Calu3 (cell line): Measurements from ENCODE around the gene PCYT1A. TPM values are rescaled to one million over a fixed set of nuclear protein-coding genes. Genes with fewer than 3 reads are reported as not detected.

Experiments
- BruUV-seq: library from RNA; stranded (reverse); fragments of 400-500 nt; replicated peaks from 2 replicates; lab custom pipeline; 2021; lab: Mats Ljungman, UMichigan
- CTCF ChIA-PET: fragments of 300-600 bp; sonication (Branson Sonifier 250); formaldehyde crosslinking; loops from one replicate; lab custom pipeline; 2022; ENCODE audit warnings: antibody characterized with exemption; lab: Charles Lee
- DNase-seq: peaks from one replicate; pipeline ENCODE4 v3.0.0; 2022
- H3K27ac Mint-ChIP-seq: one replicate; pipeline ENCODE4 v1.8.0; 2022; ENCODE audit warnings: mixed read lengths; ENCODE audit not compliant: unreplicated experiment
- H3K27me3 Mint-ChIP-seq: one replicate; pipeline ENCODE4 v1.8.0; 2022; ENCODE audit warnings: mixed read lengths; ENCODE audit not compliant: unreplicated experiment
- H3K36me3 Mint-ChIP-seq: one replicate; pipeline ENCODE4 v1.8.0; 2022; ENCODE audit warnings: mild to moderate bottlenecking, moderate library complexity, mixed read lengths; ENCODE audit not compliant: insufficient read depth, unreplicated experiment
- H3K4me1 Mint-ChIP-seq: one replicate; pipeline ENCODE4 v1.8.0; 2022; ENCODE audit warnings: mild to moderate bottlenecking, low read depth, mixed read lengths; ENCODE audit not compliant: unreplicated experiment
- H3K4me3 Mint-ChIP-seq: one replicate; pipeline ENCODE4 v1.8.0; 2022; ENCODE audit warnings: mild to moderate bottlenecking, low read depth, moderate library complexity, mixed read lengths; ENCODE audit not compliant: unreplicated experiment
- H3K9me3 Mint-ChIP-seq: one replicate; pipeline ENCODE4 v1.8.0; 2022; ENCODE audit warnings: low read depth, mixed read lengths; ENCODE audit not compliant: unreplicated experiment
- intact Hi-C: fragments of 100-400 bp; cut with micrococcal nuclease; formaldehyde crosslinking; loops from one replicate; pipeline ENCODE4 v1.10.0; 2022; ENCODE audit not compliant: unreplicated experiment
- total RNA-seq: library from RNA; stranded (reverse); gene quantifications from 2 replicates; pipeline ENCODE4 v1.2.3, GENCODE V29; 2022
- TF ChIP-seq, protein P1 (sequence below): fragments of 200-600 bp; IDR thresholded peaks from one replicate; pipeline ENCODE4 v1.8.0; 2022; ENCODE audit warnings: antibody characterized with exemption; ENCODE audit not compliant: unreplicated experiment

The PCYT1A gene
- total RNA-seq, 1 experiment from 2014 or later = 47.0 TPM

DNA sequence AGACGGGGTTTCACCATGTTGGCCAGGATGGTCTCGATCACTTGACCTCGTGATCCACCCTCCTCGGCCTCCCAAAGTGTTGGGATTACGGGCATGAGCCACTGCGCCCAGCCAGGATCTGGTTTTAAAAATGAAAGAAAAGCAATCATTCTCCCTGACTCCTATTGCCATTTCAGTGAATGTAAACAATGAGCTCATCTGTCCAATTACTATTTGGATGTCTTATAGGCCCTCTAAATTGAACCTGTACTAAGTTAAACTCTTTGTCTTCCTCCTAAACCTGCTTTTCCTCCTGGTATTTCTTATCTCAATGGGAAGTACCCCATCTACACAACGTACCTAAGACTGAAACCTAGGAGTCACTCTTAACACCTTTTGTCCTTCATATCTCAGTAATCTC, 23.7 kb downstream of the PCYT1A start:
- H3K4me3 Mint-ChIP-seq = no peak overlapping the region
- no TSS peak for BruUV-seq
- no peak for DNase-seq
- CTCF ChIA-PET = no interaction called here
- H3K9me3 Mint-ChIP-seq = no peaks in the 10 kb centered on the region
- intact Hi-C loops = no loop called here
- TF ChIP-seq, protein P1, sequence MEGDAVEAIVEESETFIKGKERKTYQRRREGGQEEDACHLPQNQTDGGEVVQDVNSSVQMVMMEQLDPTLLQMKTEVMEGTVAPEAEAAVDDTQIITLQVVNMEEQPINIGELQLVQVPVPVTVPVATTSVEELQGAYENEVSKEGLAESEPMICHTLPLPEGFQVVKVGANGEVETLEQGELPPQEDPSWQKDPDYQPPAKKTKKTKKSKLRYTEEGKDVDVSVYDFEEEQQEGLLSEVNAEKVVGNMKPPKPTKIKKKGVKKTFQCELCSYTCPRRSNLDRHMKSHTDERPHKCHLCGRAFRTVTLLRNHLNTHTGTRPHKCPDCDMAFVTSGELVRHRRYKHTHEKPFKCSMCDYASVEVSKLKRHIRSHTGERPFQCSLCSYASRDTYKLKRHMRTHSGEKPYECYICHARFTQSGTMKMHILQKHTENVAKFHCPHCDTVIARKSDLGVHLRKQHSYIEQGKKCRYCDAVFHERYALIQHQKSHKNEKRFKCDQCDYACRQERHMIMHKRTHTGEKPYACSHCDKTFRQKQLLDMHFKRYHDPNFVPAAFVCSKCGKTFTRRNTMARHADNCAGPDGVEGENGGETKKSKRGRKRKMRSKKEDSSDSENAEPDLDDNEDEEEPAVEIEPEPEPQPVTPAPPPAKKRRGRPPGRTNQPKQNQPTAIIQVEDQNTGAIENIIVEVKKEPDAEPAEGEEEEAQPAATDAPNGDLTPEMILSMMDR = no peak
- peaks cover 11% of the 10 kb centered on the region for H3K36me3 Mint-ChIP-seq
- H3K27me3 Mint-ChIP-seq = no peaks in the 10 kb centered on the region
- no peak overlapping the region for H3K27ac Mint-ChIP-seq
- H3K4me1 Mint-ChIP-seq = no peaks in the 10 kb centered on the region

DNA sequence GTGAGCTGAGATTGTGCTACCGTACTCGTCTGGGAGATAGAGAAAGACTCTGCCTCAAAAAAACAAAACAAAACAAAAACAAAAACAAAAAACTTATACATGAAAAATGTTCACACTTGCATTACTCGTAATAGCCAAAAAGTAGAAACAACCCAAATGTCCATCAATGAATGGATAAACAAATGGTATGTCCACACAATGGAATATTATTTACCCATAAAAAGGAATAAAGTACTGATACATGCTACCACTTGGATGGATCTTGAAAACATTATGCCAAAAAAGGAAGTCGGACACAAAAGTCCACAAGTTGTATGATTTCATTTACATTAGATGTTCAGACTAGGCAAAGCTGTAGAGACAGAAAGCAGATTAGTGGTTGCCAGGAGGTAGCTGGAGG, 26.7 kb downstream of the PCYT1A start:
- intact Hi-C loops = no loop called here
- Mint-ChIP-seq H3K27me3 (no peaks in the 10 kb centered on the region), H3K36me3 (peaks cover 2% of the 10 kb centered on the region), H3K9me3 (no peaks in the 10 kb centered on the region), H3K4me1 (no peaks in the 10 kb centered on the region), H3K27ac (no peak overlapping the region), H3K4me3 (no peak overlapping the region)
- BruUV-seq = no TSS peak
- CTCF ChIA-PET = no interaction called here
- TF ChIP-seq, protein P1 = no peak
- DNase-seq = no peak

DNA sequence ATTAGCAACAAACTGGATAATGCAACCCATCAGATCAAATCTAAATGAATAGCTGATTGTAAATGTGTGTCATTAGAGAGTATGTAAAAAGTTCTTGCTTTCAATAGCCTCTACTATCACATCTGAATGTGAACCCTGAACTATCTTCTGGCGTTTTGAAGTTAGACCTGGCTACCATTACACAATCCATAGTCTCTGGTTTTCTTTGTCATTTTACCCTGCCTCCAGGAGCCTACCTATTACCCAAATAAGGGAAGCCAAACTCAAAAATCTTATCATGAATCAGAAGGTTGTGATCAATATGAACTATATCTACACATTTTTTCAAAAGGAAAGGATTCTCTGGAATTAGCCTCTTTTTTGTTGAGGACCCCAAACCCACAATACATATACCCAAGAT, 31.8 kb downstream of the PCYT1A start:
- DNase-seq = no peak
- CTCF ChIA-PET = no interaction called here
- no peaks in the 10 kb centered on the region for H3K4me1 Mint-ChIP-seq
- TF ChIP-seq, protein P1 = no peak
- H3K27ac Mint-ChIP-seq = no peak overlapping the region
- peaks cover 5% of the 10 kb centered on the region for H3K36me3 Mint-ChIP-seq
- no peaks in the 10 kb centered on the region for H3K9me3 Mint-ChIP-seq
- BruUV-seq = no TSS peak
- H3K27me3 Mint-ChIP-seq = no peaks in the 10 kb centered on the region
- H3K4me3 Mint-ChIP-seq = no peak overlapping the region
- intact Hi-C loops = loop anchor here (10.0 kb wide), 1 partner anchor 269 kb away; no protein-coding TSS in a partner anchor

DNA sequence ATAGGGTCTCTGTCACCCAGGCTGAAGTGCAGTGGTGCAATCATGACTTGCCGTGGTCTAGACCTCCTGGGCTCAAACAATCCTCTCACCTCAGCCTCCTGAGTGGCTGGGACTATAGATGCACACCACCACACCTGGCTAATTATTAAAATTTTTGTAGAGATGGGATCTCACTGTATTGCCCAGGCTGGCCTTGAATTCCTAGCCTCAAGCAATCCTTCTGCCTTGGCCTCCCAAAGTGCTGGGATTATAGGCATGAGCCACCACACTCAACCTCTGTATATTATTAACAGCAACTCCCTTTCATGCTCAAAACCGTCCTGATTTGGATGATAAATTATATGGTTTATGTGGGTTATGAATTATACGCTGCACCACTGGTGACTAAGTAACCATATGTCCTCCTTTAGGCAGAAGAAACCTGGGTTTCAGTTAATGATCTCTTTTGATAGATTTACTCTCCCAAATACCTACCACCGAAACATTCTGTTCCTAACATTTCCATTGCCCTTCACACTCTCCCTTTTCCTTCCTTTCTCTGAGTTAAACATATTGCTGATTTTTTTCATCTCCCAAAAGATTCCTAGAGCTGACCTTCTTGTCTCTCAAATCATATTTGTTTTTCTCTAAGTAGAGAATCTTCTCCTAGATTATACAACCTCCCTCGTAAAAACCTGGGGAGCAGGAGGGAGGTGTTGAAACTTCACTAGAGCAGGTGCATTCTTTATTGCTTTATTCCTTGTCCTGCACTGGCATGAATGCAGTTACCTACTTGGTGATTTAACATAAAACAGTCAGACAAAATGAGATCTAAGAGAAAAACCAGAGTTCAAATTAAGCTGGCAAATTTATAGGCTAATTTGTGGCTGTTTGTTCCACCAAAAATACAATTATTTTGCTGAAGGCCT, 32.9 kb downstream of the PCYT1A start:
- CTCF ChIA-PET = no interaction called here
- H3K36me3 Mint-ChIP-seq = peaks cover 5% of the 10 kb centered on the region
- no peaks in the 10 kb centered on the region for H3K4me1 Mint-ChIP-seq
- DNase-seq = no peak
- no peak overlapping the region for H3K4me3 Mint-ChIP-seq
- no peaks in the 10 kb centered on the region for H3K27me3 Mint-ChIP-seq
- no peak overlapping the region for H3K27ac Mint-ChIP-seq
- H3K9me3 Mint-ChIP-seq = no peaks in the 10 kb centered on the region
- TF ChIP-seq, protein P1 = no peak
- BruUV-seq = TSS peak; percentile 23
- intact Hi-C loops = loop anchor here (10.0 kb wide), 1 partner anchor 270 kb away; no protein-coding TSS in a partner anchor
